ENCODE results near the gene SLC25A47.

SLC25A47 gene

DNA sequence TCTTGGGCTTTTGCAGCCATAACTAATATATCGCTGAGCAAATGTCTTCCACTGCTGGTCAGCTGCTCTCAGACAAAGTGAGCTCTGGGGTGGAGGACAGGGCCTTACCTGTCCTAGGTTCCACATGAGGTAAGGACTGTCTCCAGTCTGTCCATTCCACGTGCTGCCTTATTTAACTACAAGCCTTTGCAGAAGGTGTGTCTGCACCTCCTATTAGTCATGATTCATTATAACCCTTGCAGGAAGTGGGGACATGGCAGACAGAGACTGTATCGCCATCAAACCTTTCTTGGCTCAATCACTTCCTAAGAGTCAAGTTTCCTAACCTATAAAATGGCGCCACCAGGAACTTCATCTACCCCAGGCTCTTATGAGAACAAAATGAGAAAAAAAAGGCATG is 46.9 kb downstream of the SLC25A47 start:
- Histone ChIP-seq H3K36me3 (peaks cover 32% of the 10 kb centered on the region), H3K9me3 (no peaks in the 10 kb centered on the region), H3K4me3 (ENCODE audit: low read depth in 1 of 2, low read length in 1 of 2) (peak overlapping the region in 1 of 2 experiments; percentile 9), H3K27me3 (no peaks in the 10 kb centered on the region), H3K4me1 (ENCODE audit: control insufficient read depth in 1 of 2, insufficient read depth in 1 of 2, low read depth in 1 of 2, low read length in 1 of 2) (peaks cover 47 to 52% of the 10 kb centered on the region in 2 experiments), H3K27ac (peak overlapping the region; percentile 58)
- TF ChIP-seq, protein P1, sequence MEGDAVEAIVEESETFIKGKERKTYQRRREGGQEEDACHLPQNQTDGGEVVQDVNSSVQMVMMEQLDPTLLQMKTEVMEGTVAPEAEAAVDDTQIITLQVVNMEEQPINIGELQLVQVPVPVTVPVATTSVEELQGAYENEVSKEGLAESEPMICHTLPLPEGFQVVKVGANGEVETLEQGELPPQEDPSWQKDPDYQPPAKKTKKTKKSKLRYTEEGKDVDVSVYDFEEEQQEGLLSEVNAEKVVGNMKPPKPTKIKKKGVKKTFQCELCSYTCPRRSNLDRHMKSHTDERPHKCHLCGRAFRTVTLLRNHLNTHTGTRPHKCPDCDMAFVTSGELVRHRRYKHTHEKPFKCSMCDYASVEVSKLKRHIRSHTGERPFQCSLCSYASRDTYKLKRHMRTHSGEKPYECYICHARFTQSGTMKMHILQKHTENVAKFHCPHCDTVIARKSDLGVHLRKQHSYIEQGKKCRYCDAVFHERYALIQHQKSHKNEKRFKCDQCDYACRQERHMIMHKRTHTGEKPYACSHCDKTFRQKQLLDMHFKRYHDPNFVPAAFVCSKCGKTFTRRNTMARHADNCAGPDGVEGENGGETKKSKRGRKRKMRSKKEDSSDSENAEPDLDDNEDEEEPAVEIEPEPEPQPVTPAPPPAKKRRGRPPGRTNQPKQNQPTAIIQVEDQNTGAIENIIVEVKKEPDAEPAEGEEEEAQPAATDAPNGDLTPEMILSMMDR (IDR thresholded peaks at IDR 0.05), result no peak

DNA sequence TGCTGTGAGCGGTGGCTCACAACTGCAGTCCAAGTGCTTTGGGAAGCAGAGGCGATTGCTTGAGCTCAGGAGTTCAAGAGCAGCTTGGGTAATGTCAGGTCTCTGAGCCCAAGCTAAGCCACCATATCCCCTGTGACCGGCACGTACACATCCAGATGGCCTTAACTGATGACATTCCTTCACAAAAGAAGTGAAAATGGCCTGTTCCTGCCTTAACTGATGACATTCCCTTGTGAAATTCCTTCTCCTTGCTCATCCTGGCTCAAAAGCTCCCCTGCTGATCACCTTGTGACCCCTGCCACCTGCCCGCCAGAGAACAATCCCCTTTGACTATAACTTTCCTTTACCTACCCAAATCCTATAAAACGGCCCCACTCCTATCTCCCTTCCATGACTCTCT is 48.6 kb downstream of the SLC25A47 start:
- TF ChIP-seq, protein P1 (IDR thresholded peaks at IDR 0.05), result no peak
- H3K27me3 ChIP-seq, result no peaks in the 10 kb centered on the region
- peaks cover 16% of the 10 kb centered on the region for H3K36me3 ChIP-seq

DNA sequence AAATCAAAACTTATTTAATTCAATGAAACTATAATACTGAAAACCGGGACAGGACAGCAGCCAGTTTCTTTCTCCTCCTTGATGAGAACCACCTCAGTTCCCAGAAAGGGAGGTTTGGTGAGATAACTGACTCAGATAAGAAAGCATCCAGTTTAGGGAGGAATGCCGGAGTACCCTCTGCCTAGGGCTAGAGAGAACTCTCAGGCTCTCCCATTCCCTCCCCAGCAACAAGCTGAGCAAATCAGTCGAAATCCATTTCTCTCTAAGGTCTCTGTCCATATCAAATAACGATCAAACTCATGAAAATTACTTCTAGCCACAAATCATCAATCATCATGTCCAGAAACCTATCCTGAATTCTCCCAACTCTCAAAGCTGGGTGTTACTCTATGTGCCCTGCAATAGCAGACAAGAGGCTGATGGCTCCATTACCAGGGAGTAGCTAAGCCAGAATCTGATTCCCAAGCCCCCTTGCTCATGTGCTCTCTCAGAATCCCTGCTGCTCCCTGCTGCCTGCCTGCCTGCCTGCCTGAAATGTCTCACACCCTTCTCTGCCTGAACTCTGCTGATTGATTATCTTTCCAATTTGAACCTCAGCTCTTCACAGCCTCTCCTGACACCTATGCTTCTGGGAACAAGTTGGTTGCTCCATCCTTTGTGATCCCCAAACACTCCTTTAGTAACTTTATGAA is 49.4 kb downstream of the SLC25A47 start:
- Histone ChIP-seq H3K27me3 (no peaks in the 10 kb centered on the region), H3K4me1 (ENCODE audit: control insufficient read depth in 1 of 2, insufficient read depth in 1 of 2, low read depth in 1 of 2, low read length in 1 of 2) (peaks cover 68 to 77% of the 10 kb centered on the region in 2 experiments), H3K36me3 (peaks cover 16% of the 10 kb centered on the region), H3K9me3 (no peaks in the 10 kb centered on the region), H3K4me3 (ENCODE audit: low read depth in 1 of 2, low read length in 1 of 2) (peak overlapping the region in 1 of 2 experiments; percentile 91), H3K27ac (peak overlapping the region; percentile 97)
- TF ChIP-seq, protein P1 (IDR thresholded peaks at IDR 0.05), result no peak

More for the DNA sequence above, 48.6 kb downstream of the SLC25A47 start:
- H3K4me1 ChIP-seq (ENCODE audit: control insufficient read depth in 1 of 2, insufficient read depth in 1 of 2, low read depth in 1 of 2, low read length in 1 of 2), result peaks cover 61 to 70% of the 10 kb centered on the region in 2 experiments
- peak overlapping the region; percentile 97 for H3K27ac ChIP-seq
- no peak overlapping the region for H3K4me3 ChIP-seq (ENCODE audit: low read depth in 1 of 2, low read length in 1 of 2)
- no peaks in the 10 kb centered on the region for H3K9me3 ChIP-seq

DNA sequence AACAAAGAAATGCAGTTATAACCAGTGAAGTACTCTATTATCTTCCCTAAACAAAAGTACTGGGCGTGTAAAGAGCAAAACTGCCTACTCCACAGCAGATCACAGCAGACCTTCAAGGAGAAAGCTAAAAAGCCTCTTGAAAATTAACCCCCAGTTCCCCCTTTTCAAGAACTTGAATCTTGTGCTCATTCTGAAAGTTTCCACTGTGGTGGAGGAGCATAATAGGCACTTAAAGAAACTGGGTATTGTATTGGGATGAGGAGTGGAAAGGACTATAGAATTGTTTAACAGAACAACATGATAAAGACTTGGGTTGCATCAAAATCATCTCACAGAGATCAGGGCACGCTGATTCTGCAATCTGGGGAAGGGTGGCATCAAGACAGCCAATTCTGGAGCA is 51.1 kb downstream of the SLC25A47 start:
- TF ChIP-seq, protein P1 (IDR thresholded peaks at IDR 0.05), result no peak
- H3K27me3 ChIP-seq, result no peaks in the 10 kb centered on the region
- H3K4me3 ChIP-seq (ENCODE audit: low read depth in 1 of 2, low read length in 1 of 2), result peak overlapping the region; percentile 91 to 92
- H3K9me3 ChIP-seq, result no peaks in the 10 kb centered on the region
- no peaks in the 10 kb centered on the region for H3K36me3 ChIP-seq
- H3K27ac ChIP-seq, result peak overlapping the region; percentile 97
- H3K4me1 ChIP-seq (ENCODE audit: control insufficient read depth in 1 of 2, insufficient read depth in 1 of 2, low read depth in 1 of 2, low read length in 1 of 2), result peaks cover 72 to 81% of the 10 kb centered on the region in 2 experiments

DNA sequence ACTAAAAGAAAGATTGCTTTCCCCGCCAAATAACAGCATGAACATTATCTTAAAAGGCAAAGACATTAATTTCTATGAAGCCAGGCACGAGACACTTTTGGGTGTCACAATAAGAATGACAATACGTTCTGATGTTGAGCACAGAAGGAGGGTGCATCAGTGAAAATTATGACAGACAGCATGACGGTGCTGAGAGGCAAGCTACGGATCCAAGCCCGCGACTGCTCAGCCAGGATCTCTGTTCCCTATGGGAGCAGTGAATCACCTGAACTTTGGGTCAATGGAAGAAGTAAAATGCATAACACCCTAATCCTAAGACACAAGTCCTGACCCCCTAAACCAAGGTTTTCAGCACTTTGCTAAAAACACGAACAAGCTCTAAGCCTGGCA is 51.7 kb downstream of the SLC25A47 start:
- H3K4me3 ChIP-seq (ENCODE audit: low read depth in 1 of 2, low read length in 1 of 2), result peak overlapping the region; percentile 91 to 92
- H3K27ac ChIP-seq, result peak overlapping the region; percentile 97
- H3K4me1 ChIP-seq (ENCODE audit: control insufficient read depth in 1 of 2, insufficient read depth in 1 of 2, low read depth in 1 of 2, low read length in 1 of 2), result peaks cover 69 to 75% of the 10 kb centered on the region in 2 experiments
- no peaks in the 10 kb centered on the region for H3K27me3 ChIP-seq
- H3K36me3 ChIP-seq, result no peaks in the 10 kb centered on the region
- no peaks in the 10 kb centered on the region for H3K9me3 ChIP-seq
- TF ChIP-seq, protein P1 (IDR thresholded peaks at IDR 0.05), result no peak
